Thyroid gland (tissue), 4 donors: ENCODE results near the gene PRLR.

Experiments
- POLR2A ChIP-seq, 2 donors: fragments of 450-650 bp; IDR thresholded peaks; one replicate each; pipeline ENCODE4 v1.6.1; 2017; ENCODE audit warnings: antibody characterized with exemption in 2 of 2, mild to moderate bottlenecking in 2 of 2, moderate library complexity in 1 of 2
- TF ChIP-seq, protein P1 (sequence below), 6 experiments: fragments of 200-600 bp in 3 of 6; fragments of 450-650 bp in 3 of 6; sonication (generic) in 3 of 6; IDR thresholded peaks; one replicate each; pipeline ENCODE4 v1.5.1; 2016 to 2019; ENCODE audit warnings: antibody characterized with exemption in 6 of 6, mild to moderate bottlenecking in 2 of 6, inconsistent platforms in 1 of 6, moderate library complexity in 1 of 6

DNA sequence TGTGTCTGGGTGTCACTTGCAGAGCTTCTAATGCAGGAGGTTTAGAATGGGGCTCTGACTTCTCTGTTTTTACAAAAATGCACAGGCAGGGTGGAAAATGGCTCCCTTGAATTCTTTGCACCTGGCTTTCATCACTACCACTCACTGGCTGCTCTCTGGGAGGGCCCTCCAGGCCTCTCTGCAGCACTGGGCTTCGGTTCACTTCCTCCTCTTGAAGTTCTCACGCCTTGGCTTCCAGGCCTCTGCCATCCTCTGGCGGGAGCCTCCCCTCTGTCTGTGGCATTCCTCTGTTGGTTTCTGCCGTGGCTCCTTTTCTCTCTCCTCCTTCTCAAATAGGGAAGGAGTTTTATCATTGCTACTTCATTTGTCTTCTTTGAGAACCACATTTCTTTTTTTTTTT, 2.8 kb upstream of the PRLR start:
- TF ChIP-seq, protein P1, sequence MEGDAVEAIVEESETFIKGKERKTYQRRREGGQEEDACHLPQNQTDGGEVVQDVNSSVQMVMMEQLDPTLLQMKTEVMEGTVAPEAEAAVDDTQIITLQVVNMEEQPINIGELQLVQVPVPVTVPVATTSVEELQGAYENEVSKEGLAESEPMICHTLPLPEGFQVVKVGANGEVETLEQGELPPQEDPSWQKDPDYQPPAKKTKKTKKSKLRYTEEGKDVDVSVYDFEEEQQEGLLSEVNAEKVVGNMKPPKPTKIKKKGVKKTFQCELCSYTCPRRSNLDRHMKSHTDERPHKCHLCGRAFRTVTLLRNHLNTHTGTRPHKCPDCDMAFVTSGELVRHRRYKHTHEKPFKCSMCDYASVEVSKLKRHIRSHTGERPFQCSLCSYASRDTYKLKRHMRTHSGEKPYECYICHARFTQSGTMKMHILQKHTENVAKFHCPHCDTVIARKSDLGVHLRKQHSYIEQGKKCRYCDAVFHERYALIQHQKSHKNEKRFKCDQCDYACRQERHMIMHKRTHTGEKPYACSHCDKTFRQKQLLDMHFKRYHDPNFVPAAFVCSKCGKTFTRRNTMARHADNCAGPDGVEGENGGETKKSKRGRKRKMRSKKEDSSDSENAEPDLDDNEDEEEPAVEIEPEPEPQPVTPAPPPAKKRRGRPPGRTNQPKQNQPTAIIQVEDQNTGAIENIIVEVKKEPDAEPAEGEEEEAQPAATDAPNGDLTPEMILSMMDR (IDR thresholded peaks at IDR 0.05) = no peak
- TF ChIP-seq POLR2A (IDR thresholded peaks at IDR 0.05) = no peak
